ENCODE measurements around the gene NPW.
A peak's percentile ranks its signal among the peaks of the same experiment; 100 is the strongest.

Gene NPW

DNA sequence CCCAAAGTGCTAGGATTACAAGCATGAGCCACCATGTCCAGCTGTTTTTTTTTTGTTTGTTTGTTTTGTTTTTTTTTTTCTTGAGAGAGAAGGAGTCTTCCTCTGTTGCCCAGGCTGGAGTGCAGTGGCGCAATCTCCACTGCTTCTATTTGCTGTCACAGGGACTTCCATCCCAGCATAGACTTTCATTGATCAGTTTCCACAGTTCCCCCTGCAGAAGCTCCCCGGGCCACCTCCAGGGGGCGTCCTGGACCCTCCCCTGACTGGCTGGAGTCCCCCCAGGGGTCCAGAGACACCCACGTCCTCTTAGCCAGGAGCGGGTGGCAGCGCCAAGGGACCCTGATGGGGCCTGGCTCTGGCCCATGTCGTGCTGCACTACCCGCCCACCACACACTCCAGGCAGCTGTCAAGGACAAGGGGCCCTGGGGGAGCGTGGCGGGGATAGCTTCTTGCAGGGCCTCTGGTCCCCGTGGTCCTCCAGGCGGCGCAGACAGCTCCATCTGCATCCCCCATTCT is 3.1 kb upstream of the NPW start:
- DNase-seq (ENCODE audit: low read depth, low spot score) = no peak
- H3K9me3 ChIP-seq (ENCODE audit: low read depth, low read length) = no peaks in the 10 kb centered on the region
- no peak overlapping the region for H3K27ac ChIP-seq
- TF ChIP-seq POLR2AphosphoS5 (IDR thresholded peaks at IDR 0.05; ENCODE audit: borderline replicate concordance, low read depth, low read length) (no peak), FOXP2 (optimal IDR thresholded peaks at IDR 0.05; ENCODE audit: control extremely low read depth, extremely low read length, insufficient read depth) (no peak), EZH2 (IDR thresholded peaks at IDR 0.05) (no peak)
- H3K4me3 ChIP-seq = no peak overlapping the region
- H3K9ac ChIP-seq (ENCODE audit: insufficient read length) = no peak overlapping the region
- H3K36me3 ChIP-seq (ENCODE audit: insufficient read depth, low read length) = no peaks in the 10 kb centered on the region

DNA sequence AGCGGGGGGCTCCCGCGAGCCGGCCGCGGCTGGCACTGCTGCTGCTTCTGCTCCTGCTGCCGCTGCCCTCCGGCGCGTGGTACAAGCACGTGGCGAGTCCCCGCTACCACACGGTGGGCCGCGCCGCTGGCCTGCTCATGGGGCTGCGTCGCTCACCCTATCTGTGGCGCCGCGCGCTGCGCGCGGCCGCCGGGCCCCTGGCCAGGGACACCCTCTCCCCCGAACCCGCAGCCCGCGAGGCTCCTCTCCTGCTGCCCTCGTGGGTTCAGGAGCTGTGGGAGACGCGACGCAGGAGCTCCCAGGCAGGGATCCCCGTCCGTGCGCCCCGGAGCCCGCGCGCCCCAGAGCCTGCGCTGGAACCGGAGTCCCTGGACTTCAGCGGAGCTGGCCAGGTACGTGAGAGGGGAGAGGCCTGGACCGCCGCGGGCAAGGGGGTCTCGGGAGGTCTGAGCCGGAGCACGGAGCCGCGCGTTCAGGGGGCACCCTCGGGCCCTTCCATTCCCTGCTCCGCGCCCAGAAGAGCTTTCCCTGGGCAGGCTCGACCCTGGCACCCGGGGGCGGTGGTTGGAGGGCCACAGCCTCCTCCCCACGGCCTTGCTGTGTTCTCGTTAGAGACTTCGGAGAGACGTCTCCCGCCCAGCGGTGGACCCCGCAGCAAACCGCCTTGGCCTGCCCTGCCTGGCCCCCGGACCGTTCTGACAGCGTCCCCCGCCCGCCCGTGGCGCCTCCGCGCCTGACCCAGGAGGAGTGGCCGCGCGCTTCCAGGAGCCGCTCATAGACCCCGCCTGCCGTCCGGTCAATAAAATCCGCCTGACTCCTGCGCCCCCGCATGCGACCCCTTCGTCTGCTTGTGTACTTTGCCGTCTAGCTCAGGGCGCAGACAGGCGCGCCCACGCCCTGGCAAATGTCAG is 591 bp downstream of the NPW start:
- Histone ChIP-seq H3K27ac (no peak overlapping the region), H3K4me3 (peak overlapping the region; percentile 88), H3K36me3 (ENCODE audit: insufficient read depth, low read length) (no peaks in the 10 kb centered on the region), H3K9ac (ENCODE audit: insufficient read length) (peak overlapping the region; percentile 84), H3K9me3 (ENCODE audit: low read depth, low read length) (no peaks in the 10 kb centered on the region)
- TF ChIP-seq EZH2 (IDR thresholded peaks at IDR 0.05) (no peak), FOXP2 (optimal IDR thresholded peaks at IDR 0.05; ENCODE audit: control extremely low read depth, extremely low read length, insufficient read depth) (no peak), POLR2AphosphoS5 (IDR thresholded peaks at IDR 0.05; ENCODE audit: borderline replicate concordance, low read depth, low read length) (no peak)
- DNase-seq (ENCODE audit: low read depth, low spot score) = no peak

DNA sequence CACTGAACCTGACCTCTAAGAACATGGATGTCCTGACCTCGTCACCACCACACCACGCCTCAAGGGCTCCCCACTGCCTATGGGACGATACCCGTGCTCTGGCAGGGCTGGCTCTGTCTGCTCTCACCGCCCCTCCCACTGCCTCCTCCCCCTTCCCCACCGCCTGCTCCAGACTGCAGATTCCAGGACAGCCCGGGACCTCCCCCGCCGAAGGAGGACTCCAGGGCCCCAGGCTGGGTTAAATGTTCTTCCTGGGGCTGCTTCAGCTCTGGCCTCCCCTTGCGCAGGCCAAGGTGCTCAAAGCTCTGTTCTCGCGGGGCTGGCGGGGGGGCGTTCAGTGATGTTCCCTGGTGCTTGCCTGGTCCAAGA is 3.1 kb downstream of the NPW start:
- no peak for TF ChIP-seq EZH2 (IDR thresholded peaks at IDR 0.05)
- no peak; the same call in 1 of the 2 replicates for TF ChIP-seq POLR2AphosphoS5 (IDR thresholded peaks at IDR 0.05; ENCODE audit: borderline replicate concordance, low read depth, low read length)
- TF ChIP-seq FOXP2 (optimal IDR thresholded peaks at IDR 0.05; ENCODE audit: control extremely low read depth, extremely low read length, insufficient read depth) = no peak
- Histone ChIP-seq H3K4me3 (peak overlapping the region; percentile 60), H3K36me3 (ENCODE audit: insufficient read depth, low read length) (no peaks in the 10 kb centered on the region), H3K9me3 (ENCODE audit: low read depth, low read length) (no peaks in the 10 kb centered on the region), H3K9ac (ENCODE audit: insufficient read length) (no peak overlapping the region), H3K27ac (0 out of 2 replicates have a peak overlapping the region, but pooled peaks have one; percentile 31)
- no peak for DNase-seq (ENCODE audit: low read depth, low spot score)

DNA sequence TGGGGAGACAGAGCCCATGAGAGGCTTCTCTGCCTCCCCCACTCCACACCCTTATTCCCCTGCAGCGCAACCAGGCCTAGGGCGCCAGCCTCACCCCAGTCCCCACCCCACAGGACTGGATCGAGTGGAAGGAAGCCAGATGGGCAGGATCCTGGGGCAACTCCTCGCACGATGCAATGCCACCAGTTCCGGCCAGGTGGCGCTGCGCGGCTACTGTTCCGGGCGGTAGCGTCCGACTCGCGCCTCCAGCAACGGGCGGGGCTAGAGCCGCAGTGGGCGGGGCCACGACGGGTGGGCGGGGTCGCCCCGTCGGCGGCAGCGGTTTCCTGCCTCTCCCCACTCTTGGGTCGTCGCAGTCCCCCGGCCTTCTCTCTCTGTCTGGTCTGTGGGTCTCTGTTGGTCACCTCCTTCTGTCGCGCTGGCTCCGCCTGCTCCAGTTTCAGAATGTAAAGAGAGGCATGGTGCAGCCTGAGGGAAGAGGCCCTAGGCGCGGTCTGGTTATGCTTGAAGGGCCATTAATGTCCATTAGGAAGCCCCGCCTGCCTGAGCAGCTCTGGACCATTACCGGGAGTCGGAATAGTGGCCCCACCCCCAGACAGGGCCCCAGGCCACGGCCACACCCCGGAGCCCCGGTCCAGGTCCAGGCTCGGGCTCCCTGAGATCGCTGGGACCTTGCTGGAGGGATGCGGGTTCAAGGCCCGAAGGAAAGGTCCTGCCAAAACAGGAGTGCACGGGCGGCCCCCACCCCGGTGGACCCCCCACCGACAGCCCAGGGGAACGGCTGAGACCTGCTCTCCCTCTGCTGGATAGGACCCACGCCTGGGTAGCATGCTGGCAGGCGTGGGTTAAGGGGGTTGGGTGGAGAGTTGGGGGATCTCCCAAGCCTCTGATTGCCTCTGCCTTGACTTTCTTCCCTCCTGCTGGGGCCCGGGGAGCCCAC is 3.8 kb downstream of the NPW start:
- no peak for DNase-seq (ENCODE audit: low read depth, low spot score)

DNA sequence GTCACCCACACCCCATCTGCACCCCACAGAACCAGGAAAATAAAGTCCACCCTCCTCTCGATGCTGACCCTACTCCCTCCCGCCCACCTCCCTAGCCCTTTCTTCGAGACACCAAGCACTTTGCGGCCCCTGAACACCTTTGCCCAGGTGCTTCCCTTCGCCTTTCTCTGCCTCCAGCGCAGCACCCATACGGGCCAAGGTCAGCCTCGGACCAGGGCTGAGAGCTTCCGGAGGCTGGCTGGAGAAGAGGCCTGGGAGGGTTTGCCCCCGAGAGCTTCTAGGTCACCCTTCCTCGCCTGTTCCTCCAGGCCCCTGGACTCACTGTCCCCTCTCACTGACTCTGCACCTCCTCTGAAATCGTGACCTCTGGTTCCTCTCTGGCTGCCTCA is 4.4 kb downstream of the NPW start:
- no peak overlapping the region for H3K4me3 ChIP-seq
- H3K36me3 ChIP-seq (ENCODE audit: insufficient read depth, low read length) = no peaks in the 10 kb centered on the region
- H3K27ac ChIP-seq = no peak overlapping the region
- no peak overlapping the region for H3K9ac ChIP-seq (ENCODE audit: insufficient read length)
- DNase-seq (ENCODE audit: low read depth, low spot score) = no peak
- no peaks in the 10 kb centered on the region for H3K9me3 ChIP-seq (ENCODE audit: low read depth, low read length)
- TF ChIP-seq FOXP2 (optimal IDR thresholded peaks at IDR 0.05; ENCODE audit: control extremely low read depth, extremely low read length, insufficient read depth) (no peak), POLR2AphosphoS5 (IDR thresholded peaks at IDR 0.05; ENCODE audit: borderline replicate concordance, low read depth, low read length) (no peak), EZH2 (IDR thresholded peaks at IDR 0.05) (no peak)

More for the DNA sequence above, 3.8 kb downstream of the NPW start:
- Histone ChIP-seq H3K4me3 (peak overlapping the region; percentile 60), H3K36me3 (ENCODE audit: insufficient read depth, low read length) (no peaks in the 10 kb centered on the region), H3K27ac (0 out of 2 replicates have a peak overlapping the region, but pooled peaks have one; percentile 31), H3K9me3 (ENCODE audit: low read depth, low read length) (no peaks in the 10 kb centered on the region), H3K9ac (ENCODE audit: insufficient read length) (no peak overlapping the region)
- TF ChIP-seq POLR2AphosphoS5 (IDR thresholded peaks at IDR 0.05; ENCODE audit: borderline replicate concordance, low read depth, low read length) = peak; percentile 65
- TF ChIP-seq FOXP2 (optimal IDR thresholded peaks at IDR 0.05; ENCODE audit: control extremely low read depth, extremely low read length, insufficient read depth) = no peak

DNA sequence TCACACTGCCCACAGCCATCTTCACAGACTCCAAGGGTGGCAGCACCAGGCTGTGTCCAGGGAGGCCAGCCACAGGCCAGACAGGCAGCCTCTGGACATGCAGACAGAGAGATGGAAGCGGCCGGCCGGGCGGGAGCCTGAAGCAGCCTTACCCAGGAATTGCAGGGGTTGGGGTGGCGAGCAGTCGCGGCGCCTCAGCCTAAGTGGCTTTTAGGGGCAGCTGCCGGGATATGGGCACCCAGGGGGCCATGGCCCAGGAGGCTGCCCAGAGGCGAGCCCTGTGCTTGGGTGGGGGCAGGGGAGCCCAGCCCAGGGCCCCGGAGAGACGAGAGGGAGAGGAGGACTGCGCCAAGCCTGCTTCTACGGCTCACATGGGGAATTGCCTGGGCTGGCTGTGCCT is 5.7 kb downstream of the NPW start:
- TF ChIP-seq EZH2 (IDR thresholded peaks at IDR 0.05) = no peak
- TF ChIP-seq FOXP2 (optimal IDR thresholded peaks at IDR 0.05; ENCODE audit: control extremely low read depth, extremely low read length, insufficient read depth) = no peak
- no peak for TF ChIP-seq POLR2AphosphoS5 (IDR thresholded peaks at IDR 0.05; ENCODE audit: borderline replicate concordance, low read depth, low read length)
- Histone ChIP-seq H3K27ac (no peak overlapping the region), H3K4me3 (no peak overlapping the region)

DNA sequence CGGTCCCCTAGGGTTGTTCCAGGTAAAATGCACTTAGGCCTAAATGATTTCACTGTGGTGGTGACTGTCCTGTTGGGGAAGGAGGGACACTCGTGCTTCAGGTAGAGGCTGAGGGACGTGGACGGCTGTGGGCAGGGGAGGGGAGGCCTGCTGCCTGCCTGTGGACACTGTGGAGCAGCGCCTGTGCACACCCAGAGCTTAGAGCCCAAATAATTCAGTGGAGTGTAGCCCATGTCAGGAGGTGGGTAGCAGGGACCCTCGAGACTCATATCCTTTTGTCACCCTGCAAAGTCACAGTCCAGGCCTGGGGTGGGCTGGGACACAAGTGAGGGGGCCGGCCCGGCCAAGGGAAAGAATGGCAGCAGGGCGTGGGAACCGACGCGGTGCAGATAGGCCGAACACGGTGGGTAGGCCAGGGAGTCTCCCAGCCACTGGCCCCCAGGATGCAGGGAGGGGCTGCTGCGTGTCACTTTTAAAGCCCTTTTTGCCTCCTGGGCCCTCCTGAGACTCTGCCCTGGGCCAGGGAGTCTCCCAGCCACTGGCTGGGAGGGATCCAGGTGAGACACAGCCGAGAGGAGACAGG is 6.4 kb downstream of the NPW start:
- Histone ChIP-seq H3K4me3 (peak overlapping the region; percentile 69), H3K27ac (no peak overlapping the region), H3K9me3 (ENCODE audit: low read depth, low read length) (no peaks in the 10 kb centered on the region), H3K9ac (ENCODE audit: insufficient read length) (no peak overlapping the region), H3K36me3 (ENCODE audit: insufficient read depth, low read length) (no peaks in the 10 kb centered on the region)
- TF ChIP-seq POLR2AphosphoS5 (IDR thresholded peaks at IDR 0.05; ENCODE audit: borderline replicate concordance, low read depth, low read length) = no peak
- no peak for TF ChIP-seq FOXP2 (optimal IDR thresholded peaks at IDR 0.05; ENCODE audit: control extremely low read depth, extremely low read length, insufficient read depth)
- no peak for TF ChIP-seq EZH2 (IDR thresholded peaks at IDR 0.05)
- no peak for DNase-seq (ENCODE audit: low read depth, low spot score)

More for the DNA sequence above, 5.7 kb downstream of the NPW start:
- DNase-seq (ENCODE audit: low read depth, low spot score) = no peak
- Histone ChIP-seq H3K9me3 (ENCODE audit: low read depth, low read length) (no peaks in the 10 kb centered on the region), H3K9ac (ENCODE audit: insufficient read length) (no peak overlapping the region), H3K36me3 (ENCODE audit: insufficient read depth, low read length) (no peaks in the 10 kb centered on the region)
